Fibroblast of lung (primary cell): ENCODE measurements around the gene CERS5. TPM values are rescaled to one million over a fixed set of nuclear protein-coding genes. Genes with fewer than 3 reads are reported as not detected.
A peak's percentile ranks its signal among the peaks of the same experiment; 100 is the strongest.
"Not testable (repeated sequence)": the region's sequence is repeated elsewhere in the genome, so short reads cannot be mapped to it uniquely, and the experiment has no call there.

Source experiments
- DNase-seq, 2 donors: peaks; one replicate each; pipeline versions ENCODE4 v3.0.0 to v3.0.0-alpha.2; 2010; ENCODE audit warnings: low read depth in 2 of 2
- H2AFZ ChIP-seq: 2 replicates; pipeline ENCODE4 v1.5.1; 2012; ENCODE audit warnings: low read length, control low read depth, inconsistent platforms
- H3K27ac ChIP-seq: 2 replicates; pipeline ENCODE4 v1.5.1; 2011; ENCODE audit warnings: low read length, control low read depth; ENCODE audit not compliant: insufficient read depth
- H3K27me3 ChIP-seq: 2 replicates; pipeline ENCODE4 v1.5.1; 2011; ENCODE audit warnings: mild to moderate bottlenecking, low read length; ENCODE audit not compliant: control insufficient read depth, insufficient read depth
- H3K36me3 ChIP-seq: 2 replicates; pipeline ENCODE4 v1.5.1; 2011; ENCODE audit warnings: low read length; ENCODE audit not compliant: control insufficient read depth, insufficient read depth
- H3K4me1 ChIP-seq: 2 replicates; pipeline ENCODE4 v1.5.1; 2011; ENCODE audit warnings: low read length; ENCODE audit not compliant: control insufficient read depth, insufficient read depth; ENCODE audit errors: extremely low read depth
- H3K4me2 ChIP-seq: 2 replicates; pipeline ENCODE4 v1.5.1; 2011; ENCODE audit warnings: low read length, control low read depth; ENCODE audit not compliant: insufficient read depth; ENCODE audit errors: extremely low read depth
- H3K4me3 ChIP-seq, 4 experiments: fragments of 200-600 bp in 1 of 4; sonication (generic) in 1 of 4; replicated peaks in 1 of 4; 2 replicates each; pipeline ENCODE4 v1.5.1; 2011 to 2016; ENCODE audit warnings: low read length in 4 of 4, low read depth in 3 of 4, mild to moderate bottlenecking in 3 of 4, control low read depth in 2 of 4, inconsistent platforms in 1 of 4, mixed read lengths in 1 of 4; ENCODE audit not compliant: insufficient read depth in 1 of 4; ENCODE audit errors: control extremely low read depth in 1 of 4
- H3K79me2 ChIP-seq: 2 replicates; pipeline ENCODE4 v1.5.1; 2012; ENCODE audit warnings: mild to moderate bottlenecking, low read length, inconsistent platforms; ENCODE audit not compliant: control insufficient read depth, insufficient read depth
- H3K9ac ChIP-seq: 2 replicates; pipeline ENCODE4 v1.5.1; 2011; ENCODE audit warnings: mild to moderate bottlenecking, low read length, control low read depth; ENCODE audit not compliant: insufficient read depth
- H3K9me3 ChIP-seq: 2 replicates; pipeline ENCODE4 v1.5.1; 2012; ENCODE audit warnings: low read depth, low read length; ENCODE audit not compliant: control insufficient read depth, insufficient read depth
- H4K20me1 ChIP-seq: 2 replicates; pipeline ENCODE4 v1.5.1; 2011; ENCODE audit warnings: low read length; ENCODE audit not compliant: control insufficient read depth, insufficient read depth; ENCODE audit errors: extremely low read depth
- EZH2 ChIP-seq: IDR thresholded peaks from 2 replicates; pipeline ENCODE4 v1.5.1; 2012; ENCODE audit warnings: low read length, control low read depth, mild to moderate bottlenecking; ENCODE audit errors: missing control alignments
- polyA plus RNA-seq, 2 donors: library from polyadenylated mRNA; depleted of rRNA in 1 of 2; stranded (reverse) in 1 of 2; unstranded in 1 of 2; fragments of >200 nt; gene quantifications; 2 replicates each; pipeline ENCODE4 v1.2.1, GENCODE V29; 2011 to 2012; ENCODE audit warnings: missing spikeins in 1 of 2
- total RNA-seq: library from RNA; depleted of rRNA; stranded (reverse); fragments of >200 nt; gene quantifications from 2 replicates; pipeline ENCODE4 v1.2.1, GENCODE V29; 2014
- TF ChIP-seq, protein P1 (sequence below), 2 donors: IDR thresholded peaks in 1 of 2; conservative IDR thresholded peaks in 1 of 2; 1 replicate in 1 of 2; 2 replicates in 1 of 2; pipeline ENCODE4 v1.5.1; 2011 to 2012; ENCODE audit warnings: low read length in 2 of 2, control low read depth in 1 of 2, inconsistent platforms in 1 of 2, low read depth in 1 of 2, mild to moderate bottlenecking in 1 of 2

CERS5 gene
- total and polyA plus RNA-seq, 2 donors (not counting 1 experiment from before 2014, with no cell fraction given): 51.0 to 74.4 TPM

GRCh38 chr12:50160643-50161042 is 6.5 kb downstream of the CERS5 start:
- Histone ChIP-seq H3K79me2 (peaks cover 35% of the 10 kb centered on the region), H3K27me3 (no peaks in the 10 kb centered on the region), H4K20me1 (no peaks in the 10 kb centered on the region), H3K27ac (no peak overlapping the region), H3K9me3 (no peaks in the 10 kb centered on the region), H3K4me3 (no peak overlapping the region), H3K36me3 (no peaks in the 10 kb centered on the region), H3K4me2 (no peak overlapping the region), H3K4me1 (no peaks in the 10 kb centered on the region), H3K9ac (no peak overlapping the region), H2AFZ (no peak overlapping the region)
- no peak for DNase-seq
- TF ChIP-seq EZH2: no peak

DNA sequence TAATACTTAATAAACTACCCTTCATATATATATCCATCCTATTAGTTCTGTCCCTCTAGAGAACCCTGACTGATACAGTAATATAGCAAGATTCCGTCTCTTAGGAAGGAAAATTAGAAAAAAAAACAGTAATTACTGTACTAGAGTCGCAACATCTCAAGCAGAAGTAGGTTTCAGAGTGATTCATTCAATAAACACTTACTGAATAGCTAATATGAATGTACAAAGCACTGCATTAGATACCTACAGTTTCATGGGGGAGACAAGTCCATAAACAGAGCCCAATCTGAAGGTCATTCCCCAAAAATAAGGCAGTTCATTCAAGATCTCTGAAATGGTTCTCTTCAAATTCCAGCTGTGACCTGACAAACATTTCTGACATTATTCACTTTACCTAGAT is 9.9 kb downstream of the CERS5 start:
- H3K4me3 ChIP-seq: no peak overlapping the region
- H3K79me2 ChIP-seq: peaks cover 13% of the 10 kb centered on the region
- peak in 1 of 2 donors; percentile 54 for DNase-seq

DNA sequence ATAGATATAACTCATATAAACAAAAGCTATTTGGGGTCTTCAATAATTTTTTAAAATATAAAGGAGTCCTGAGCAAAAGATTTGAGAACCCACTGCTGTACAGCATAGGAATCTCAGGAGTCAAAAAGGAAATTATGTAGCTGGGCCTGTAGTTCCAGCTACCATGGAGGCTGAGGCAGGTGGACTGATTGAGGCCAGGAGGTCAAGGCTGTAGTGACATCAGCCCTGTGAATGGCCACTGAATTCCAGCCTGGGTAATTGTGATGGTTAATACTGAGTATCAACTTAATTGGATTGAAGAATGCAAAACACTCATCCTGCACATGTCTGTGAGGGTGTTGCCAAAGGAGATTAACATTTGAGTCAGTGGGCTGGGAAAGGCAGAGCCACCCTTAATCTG is 10.5 kb downstream of the CERS5 start:
- no peak overlapping the region for H3K4me3 ChIP-seq
- H4K20me1 ChIP-seq: no peaks in the 10 kb centered on the region
- DNase-seq: no peak

More for the DNA sequence above, 9.9 kb downstream of the CERS5 start:
- Histone ChIP-seq H4K20me1 (no peaks in the 10 kb centered on the region), H3K36me3 (no peaks in the 10 kb centered on the region), H3K27ac (no peak overlapping the region), H3K4me1 (no peaks in the 10 kb centered on the region), H2AFZ (no peak overlapping the region), H3K4me2 (no peak overlapping the region), H3K9ac (no peak overlapping the region), H3K27me3 (no peaks in the 10 kb centered on the region), H3K9me3 (no peaks in the 10 kb centered on the region)
- TF ChIP-seq, protein P1, sequence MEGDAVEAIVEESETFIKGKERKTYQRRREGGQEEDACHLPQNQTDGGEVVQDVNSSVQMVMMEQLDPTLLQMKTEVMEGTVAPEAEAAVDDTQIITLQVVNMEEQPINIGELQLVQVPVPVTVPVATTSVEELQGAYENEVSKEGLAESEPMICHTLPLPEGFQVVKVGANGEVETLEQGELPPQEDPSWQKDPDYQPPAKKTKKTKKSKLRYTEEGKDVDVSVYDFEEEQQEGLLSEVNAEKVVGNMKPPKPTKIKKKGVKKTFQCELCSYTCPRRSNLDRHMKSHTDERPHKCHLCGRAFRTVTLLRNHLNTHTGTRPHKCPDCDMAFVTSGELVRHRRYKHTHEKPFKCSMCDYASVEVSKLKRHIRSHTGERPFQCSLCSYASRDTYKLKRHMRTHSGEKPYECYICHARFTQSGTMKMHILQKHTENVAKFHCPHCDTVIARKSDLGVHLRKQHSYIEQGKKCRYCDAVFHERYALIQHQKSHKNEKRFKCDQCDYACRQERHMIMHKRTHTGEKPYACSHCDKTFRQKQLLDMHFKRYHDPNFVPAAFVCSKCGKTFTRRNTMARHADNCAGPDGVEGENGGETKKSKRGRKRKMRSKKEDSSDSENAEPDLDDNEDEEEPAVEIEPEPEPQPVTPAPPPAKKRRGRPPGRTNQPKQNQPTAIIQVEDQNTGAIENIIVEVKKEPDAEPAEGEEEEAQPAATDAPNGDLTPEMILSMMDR (conservative IDR thresholded peaks at IDR 0.05 in 1 of 2, IDR thresholded peaks at IDR 0.05 in 1 of 2; ENCODE audit: low read depth in 1 of 2, low read length in 2 of 2): no peak
- no peak for TF ChIP-seq EZH2

GRCh38 chr12:50154947-50155346 is 12.2 kb downstream of the CERS5 start:
- not testable (repeated sequence) for H3K9me3 ChIP-seq, H3K4me3 ChIP-seq, H3K4me1 ChIP-seq, H4K20me1 ChIP-seq, H3K4me2 ChIP-seq, H2AFZ ChIP-seq, H3K79me2 ChIP-seq, H3K27me3 ChIP-seq, H3K36me3 ChIP-seq, H3K9ac ChIP-seq, H3K27ac ChIP-seq, DNase-seq

More for the DNA sequence above, 10.5 kb downstream of the CERS5 start:
- Histone ChIP-seq H2AFZ (no peak overlapping the region), H3K4me1 (no peaks in the 10 kb centered on the region), H3K79me2 (peaks cover 13% of the 10 kb centered on the region), H3K27ac (no peak overlapping the region), H3K4me2 (no peak overlapping the region), H3K27me3 (no peaks in the 10 kb centered on the region), H3K9me3 (no peaks in the 10 kb centered on the region), H3K36me3 (no peaks in the 10 kb centered on the region), H3K9ac (no peak overlapping the region)
- TF ChIP-seq EZH2: no peak
- TF ChIP-seq, protein P1 (conservative IDR thresholded peaks at IDR 0.05 in 1 of 2, IDR thresholded peaks at IDR 0.05 in 1 of 2; ENCODE audit: low read depth in 1 of 2, low read length in 2 of 2): no peak
